ENCODE results near the gene NPTN.
"Not testable (repeated sequence)": the region's sequence is repeated elsewhere in the genome, so short reads cannot be mapped to it uniquely, and the experiment has no call there.

The NPTN gene

DNA sequence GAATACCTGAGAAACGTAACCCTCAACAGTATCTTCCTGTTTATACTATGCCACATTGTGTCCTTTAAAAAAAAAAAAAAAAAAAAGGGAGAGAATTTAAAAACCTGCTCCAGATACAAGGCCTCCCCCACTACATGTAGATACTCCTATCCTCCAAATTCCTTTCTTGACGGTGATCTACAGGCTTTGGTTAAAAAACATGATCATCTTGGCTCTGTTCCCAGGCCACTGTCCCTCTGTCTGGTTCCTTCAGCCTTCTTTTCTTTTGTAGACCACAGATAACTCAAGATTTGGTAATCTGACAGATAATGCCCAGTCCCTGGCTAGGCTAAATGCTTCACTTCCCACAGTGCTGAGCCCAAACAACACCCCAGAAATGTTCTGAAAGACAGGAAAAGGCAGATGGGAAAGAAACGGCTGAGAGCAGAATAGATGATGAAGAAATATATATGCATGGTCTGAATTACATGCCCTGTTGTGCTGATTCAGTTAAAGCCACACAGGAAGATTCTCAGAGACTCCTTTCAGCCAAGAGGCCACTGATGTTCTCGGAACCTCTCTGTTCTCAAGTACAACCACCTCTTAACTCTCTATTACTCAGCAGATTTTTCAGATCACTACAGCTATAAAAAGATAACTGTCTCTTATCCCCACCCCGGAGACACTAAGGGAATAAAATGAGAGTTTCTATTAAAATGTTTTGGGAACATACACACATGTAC is 48.3 kb downstream of the NPTN start:
- no peak overlapping the region for H3K4me3 ChIP-seq (ENCODE audit: low read length)
- TF ChIP-seq, protein P1, sequence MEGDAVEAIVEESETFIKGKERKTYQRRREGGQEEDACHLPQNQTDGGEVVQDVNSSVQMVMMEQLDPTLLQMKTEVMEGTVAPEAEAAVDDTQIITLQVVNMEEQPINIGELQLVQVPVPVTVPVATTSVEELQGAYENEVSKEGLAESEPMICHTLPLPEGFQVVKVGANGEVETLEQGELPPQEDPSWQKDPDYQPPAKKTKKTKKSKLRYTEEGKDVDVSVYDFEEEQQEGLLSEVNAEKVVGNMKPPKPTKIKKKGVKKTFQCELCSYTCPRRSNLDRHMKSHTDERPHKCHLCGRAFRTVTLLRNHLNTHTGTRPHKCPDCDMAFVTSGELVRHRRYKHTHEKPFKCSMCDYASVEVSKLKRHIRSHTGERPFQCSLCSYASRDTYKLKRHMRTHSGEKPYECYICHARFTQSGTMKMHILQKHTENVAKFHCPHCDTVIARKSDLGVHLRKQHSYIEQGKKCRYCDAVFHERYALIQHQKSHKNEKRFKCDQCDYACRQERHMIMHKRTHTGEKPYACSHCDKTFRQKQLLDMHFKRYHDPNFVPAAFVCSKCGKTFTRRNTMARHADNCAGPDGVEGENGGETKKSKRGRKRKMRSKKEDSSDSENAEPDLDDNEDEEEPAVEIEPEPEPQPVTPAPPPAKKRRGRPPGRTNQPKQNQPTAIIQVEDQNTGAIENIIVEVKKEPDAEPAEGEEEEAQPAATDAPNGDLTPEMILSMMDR (IDR thresholded peaks at IDR 0.05; ENCODE audit: insufficient read depth, low read depth, low read length, missing control alignments), result no peak
- no peak for DNase-seq (ENCODE audit: low read depth)

DNA sequence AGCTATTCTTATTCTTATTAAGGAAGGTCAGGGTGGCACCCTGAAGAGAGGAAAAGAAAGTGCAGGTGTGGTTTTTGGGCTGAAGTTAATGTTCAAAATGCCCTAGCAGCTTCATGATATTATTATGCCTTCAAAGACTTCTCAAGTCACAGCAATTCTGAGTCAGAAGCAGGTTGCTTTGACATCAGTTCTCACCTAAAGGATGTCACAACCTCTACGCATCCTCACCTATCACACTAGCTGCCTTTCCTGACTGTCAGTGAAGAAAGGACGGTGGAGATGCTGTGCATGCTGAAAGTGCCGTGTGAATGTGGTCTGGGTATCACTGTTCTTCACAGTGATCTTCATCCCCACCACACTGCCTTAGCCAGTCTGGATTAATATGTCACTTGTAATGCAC is 49.6 kb downstream of the NPTN start:
- TF ChIP-seq, protein P1 (IDR thresholded peaks at IDR 0.05; ENCODE audit: insufficient read depth, low read depth, low read length, missing control alignments), result no peak
- no peak overlapping the region for H3K4me3 ChIP-seq (ENCODE audit: low read length)
- DNase-seq (ENCODE audit: low read depth), result no peak

DNA sequence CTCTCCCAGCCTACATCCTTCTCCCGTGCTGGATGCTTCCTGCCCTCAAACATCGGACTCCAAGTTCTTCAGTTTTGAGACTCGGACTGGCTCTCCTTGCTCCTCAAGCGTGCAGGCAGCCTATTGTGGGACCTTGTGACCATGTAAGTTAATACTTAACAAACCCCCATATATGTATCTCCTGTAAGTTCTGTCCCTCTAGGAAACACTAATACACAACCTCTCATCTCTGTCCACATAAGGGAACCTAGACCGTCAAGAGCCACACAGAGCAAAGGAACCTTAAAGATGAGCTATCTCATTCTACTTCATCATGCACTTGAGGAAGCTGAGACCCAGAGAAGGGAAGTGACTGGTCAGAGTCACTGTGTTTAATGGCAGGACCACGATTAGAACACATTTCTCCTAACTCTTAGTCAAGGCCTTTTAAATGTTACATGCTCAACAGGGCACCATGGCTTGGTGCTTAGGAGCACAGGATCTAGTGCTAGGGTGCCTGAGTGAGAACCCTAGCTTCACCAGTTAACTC is 50.3 kb downstream of the NPTN start:
- no peak overlapping the region for H3K4me3 ChIP-seq (ENCODE audit: low read length)
- no peak for DNase-seq (ENCODE audit: low read depth)
- TF ChIP-seq, protein P1 (IDR thresholded peaks at IDR 0.05; ENCODE audit: insufficient read depth, low read depth, low read length, missing control alignments), result no peak

DNA sequence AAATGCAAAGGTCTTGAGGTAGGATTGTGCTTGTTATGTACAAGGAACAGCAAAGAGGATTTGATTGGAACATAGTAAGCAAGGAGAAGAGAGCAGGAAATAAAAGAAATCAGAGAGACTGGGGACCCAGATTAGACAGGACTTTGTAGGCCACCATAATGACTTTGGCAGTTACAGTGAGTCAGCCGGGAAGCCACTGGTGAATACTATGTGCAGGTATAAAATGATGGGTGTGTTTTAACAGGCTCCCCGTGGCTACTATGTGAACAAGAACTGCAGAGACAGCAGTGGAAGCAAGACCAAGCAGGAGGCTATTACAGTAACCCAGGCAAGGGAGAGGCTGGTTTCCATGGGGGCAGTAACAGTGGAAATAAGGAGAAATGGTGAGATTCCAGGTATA is 55.2 kb downstream of the NPTN start:
- TF ChIP-seq, protein P1 (IDR thresholded peaks at IDR 0.05; ENCODE audit: insufficient read depth, low read depth, low read length, missing control alignments), result no peak

DNA sequence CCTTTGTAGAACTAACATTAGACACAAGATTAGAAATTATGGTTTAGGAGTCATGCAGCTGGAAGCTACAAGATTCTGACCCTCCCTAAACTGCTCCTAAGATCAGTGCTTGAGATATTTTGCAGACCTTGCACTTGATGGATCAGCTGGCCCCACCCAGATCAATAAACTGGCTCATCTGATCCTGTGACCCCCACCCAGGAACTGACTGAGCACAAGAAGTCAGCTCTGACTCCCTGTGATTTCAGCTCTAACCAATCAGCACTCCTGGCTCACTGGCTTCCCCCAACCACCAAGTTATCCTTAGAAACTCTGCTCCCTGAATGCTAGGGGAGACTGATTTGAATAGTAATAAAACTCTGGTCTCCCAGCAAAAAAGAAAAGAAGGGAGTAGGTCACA is 55.6 kb downstream of the NPTN start:
- H3K4me3 ChIP-seq (ENCODE audit: low read length); DNase-seq (ENCODE audit: low read depth): not testable (repeated sequence)

More for the DNA sequence above, 55.2 kb downstream of the NPTN start:
- peak; percentile 23 for DNase-seq (ENCODE audit: low read depth)
- H3K4me3 ChIP-seq (ENCODE audit: low read length), result no peak overlapping the region

DNA sequence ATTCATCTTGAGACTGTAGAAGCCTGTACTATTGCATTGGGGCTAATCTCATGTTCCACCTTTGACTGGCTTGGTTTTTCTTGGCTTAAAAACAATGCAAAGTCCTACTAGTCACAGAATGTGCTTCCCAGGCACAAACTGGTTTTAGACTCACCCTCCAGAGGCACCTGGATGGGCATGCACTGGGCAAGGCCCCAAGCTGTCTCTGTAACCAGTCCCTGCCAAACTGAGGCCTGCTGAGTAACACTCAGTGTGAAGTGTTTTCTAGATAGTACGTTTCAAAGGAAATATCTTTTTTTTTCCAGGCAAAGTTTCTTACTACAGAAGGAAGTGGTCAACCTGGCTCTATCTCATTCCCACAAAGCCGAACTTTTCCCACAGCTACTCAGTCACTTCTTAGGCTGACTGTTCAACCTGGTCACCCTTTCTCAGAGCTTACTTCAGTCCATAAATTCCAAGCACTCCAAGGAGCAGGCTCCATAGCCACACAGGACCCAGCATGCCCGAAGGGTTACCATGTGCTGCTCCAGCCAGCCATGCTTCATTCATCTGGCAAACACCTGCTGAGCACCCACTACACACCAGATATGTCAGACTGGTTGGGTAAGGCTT is 57.4 kb downstream of the NPTN start:
- TF ChIP-seq, protein P1 (IDR thresholded peaks at IDR 0.05; ENCODE audit: insufficient read depth, low read depth, low read length, missing control alignments), result no peak
- H3K4me3 ChIP-seq (ENCODE audit: low read length), result no peak overlapping the region
- peak; percentile 95 for DNase-seq (ENCODE audit: low read depth)

DNA sequence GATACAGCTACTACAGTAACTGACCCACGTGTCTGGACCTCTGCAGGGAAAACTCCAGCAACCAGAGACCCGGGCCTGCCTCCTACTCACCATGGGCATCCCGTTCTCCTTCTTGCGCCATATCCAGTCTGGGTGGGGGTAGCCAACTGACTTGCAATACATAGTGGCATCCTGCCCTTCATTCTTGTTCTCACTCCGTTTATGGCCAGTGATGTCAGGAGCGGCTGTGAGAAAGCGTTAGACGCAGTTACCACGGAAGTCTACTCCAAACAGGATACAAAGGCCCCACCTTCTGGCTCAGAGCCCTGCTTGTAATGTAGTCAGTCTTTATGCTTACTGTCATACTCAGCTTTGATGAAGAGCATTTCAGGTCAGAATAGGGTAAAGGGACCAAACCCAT is 59.6 kb downstream of the NPTN start:
- H3K4me3 ChIP-seq (ENCODE audit: low read length), result no peak overlapping the region
- DNase-seq (ENCODE audit: low read depth), result peak; percentile 61
- TF ChIP-seq, protein P1 (IDR thresholded peaks at IDR 0.05; ENCODE audit: insufficient read depth, low read depth, low read length, missing control alignments), result no peak

Measured in epithelial cell of esophagus (primary cell).